NCI-H748 treated with DMSO at 0.1 percent for 48 hours (cell line): Measurements from ENCODE around the gene SEMA3F.

ENCODE experiments used
- DNase-seq: peaks from one replicate; lab custom pipeline; 2025; lab: John Stamatoyannopoulos, UW

SEMA3F gene

DNA sequence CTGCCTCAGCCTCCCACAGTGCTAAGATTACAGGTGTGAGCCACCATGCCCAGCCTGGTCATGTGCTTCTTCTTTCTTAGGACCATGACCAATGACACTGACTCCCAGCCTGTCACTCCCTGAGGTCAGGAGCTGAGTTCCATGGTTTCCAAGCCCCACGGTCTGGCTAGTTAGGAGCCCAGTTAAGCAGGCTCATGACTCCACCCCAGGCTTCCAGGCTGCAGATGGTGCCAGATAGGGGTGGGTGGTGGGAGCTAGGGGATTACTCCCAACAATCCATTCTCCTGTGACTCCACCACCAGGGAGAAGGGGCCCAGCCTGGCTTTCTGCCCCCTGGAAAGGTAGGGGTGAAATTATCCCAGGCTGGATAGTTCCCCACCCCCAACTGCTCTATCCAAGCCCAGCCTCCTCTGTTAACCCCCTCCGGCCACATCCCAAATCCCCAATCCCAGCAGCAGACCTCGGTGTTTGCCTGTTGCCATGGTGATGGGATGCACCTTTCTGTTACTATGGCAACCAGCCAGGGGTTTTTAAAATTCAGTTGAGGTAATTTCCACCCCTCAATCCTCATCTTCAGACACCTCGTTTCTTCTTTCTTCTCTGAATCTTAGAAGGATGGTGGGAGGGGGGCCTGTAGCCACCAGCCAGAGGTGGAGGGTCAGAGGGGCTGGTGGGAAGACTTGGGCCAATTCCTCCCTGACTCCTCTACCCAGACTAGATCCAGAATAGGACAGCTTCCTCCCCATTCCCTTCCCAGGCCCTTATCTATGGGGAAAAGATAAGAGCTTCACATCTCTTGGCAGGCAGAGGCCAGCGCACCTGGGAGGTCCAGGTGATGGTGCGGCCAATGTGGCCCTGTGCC is 22.5 kb upstream of the SEMA3F start:
- DNase-seq = no peak

DNA sequence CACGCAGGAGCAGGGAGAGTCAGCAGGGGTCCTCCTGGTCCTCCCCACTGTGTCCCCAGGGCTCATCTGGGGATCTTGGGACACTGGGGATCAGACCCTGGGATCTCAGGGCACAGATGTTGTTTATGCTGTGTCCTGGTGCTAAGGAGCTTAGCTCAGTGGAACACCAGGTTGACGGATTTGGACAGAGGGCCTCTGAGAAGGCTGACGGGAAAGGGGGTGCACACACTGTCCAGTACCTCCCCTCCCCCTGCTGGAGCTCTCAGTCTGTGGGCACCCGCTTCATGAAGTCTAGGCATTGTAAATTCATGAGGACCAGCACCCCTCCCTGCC is 21.9 kb upstream of the SEMA3F start:
- DNase-seq = no peak

DNA sequence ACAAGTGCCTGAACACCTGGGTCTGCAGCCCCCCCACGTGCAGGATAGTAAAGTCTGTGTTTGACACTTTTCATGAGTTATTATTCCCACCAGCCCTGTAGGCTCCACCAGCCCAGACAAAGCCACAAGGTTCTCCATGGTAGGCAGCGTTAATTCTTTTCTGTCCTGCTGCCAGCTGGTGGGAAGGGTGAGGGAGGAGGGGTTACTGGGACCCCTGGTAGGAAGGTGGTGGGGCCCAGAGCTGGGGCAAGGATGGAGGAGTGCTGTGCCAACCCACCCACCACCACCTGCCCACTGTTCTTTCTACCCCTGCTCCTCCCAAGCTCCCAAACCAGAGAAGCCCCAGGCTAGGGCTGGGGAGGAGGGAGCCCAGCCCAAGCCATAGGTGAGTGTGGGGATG is 20.8 kb upstream of the SEMA3F start:
- no peak for DNase-seq

DNA sequence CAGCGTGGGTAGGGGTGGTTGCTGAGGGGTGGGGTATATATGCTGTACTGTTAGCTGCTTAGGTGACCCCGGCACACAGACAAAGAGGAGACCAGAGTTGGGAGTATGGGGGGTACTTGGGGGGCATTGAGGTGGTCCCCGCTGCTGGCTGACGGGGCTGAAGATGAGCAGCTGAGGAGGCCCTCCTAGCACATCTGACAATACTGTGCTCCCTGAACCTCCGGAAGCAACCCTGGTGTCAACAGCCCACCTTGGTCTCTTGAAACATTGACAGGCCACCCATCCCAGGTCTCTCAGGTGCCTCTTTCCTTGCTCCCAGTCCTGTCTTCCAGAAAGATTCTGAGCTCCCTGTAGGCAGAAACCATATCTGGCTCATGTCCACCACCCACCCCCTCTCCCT is 19.2 kb upstream of the SEMA3F start:
- no peak for DNase-seq

DNA sequence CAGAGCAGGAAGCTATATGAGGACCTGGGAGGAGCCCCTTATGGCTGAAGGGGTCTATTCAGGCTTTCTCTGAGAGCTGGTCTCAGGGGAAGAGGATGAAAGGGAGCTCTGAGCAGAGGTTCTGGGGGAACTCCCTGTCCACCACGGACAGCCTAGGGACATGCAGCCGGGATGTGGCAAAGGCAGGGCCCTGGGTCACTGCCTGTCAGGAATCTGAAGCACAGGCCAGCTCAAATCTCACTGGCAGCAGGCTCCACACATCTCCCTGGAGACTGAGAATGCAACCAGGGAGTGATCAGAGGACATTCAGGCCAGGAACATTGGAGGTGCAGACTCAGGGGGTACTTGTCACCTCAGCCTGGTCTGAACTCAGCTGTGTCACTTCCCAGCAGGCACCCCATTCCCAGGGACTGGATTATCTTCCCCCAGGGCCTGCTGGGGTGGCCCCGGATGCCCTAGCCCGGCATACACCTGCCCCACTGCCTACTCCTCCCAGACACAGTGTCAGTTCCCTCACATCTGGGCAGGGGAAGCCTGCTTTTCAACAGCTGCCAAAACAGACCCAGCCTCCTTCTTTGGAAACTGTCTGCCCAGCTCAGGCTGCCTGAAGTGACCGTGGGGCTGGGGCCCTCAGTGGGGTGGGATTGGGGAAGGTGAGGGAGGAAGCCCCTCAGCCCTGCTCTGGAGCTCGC is 18.3 kb upstream of the SEMA3F start:
- DNase-seq = no peak

DNA sequence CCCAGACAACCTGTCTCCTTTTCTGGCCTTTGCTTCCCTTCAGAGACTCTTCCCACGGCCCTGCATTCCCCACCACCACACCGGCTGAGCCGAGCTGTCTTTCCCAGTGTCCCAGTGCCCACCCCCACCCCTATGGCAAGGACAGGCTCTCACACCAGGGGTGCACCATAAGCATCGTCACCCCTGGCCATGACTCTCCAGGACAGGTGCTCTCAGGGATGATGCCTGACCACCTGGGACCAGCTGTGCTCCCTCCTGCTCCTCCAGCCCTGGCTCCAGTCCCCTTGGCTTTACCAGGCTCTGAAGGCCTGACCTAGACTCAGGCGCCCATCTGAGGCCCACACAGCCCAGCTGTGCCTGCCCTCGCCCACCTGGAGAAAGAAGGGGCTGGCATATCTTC is 17.6 kb upstream of the SEMA3F start:
- DNase-seq = no peak

DNA sequence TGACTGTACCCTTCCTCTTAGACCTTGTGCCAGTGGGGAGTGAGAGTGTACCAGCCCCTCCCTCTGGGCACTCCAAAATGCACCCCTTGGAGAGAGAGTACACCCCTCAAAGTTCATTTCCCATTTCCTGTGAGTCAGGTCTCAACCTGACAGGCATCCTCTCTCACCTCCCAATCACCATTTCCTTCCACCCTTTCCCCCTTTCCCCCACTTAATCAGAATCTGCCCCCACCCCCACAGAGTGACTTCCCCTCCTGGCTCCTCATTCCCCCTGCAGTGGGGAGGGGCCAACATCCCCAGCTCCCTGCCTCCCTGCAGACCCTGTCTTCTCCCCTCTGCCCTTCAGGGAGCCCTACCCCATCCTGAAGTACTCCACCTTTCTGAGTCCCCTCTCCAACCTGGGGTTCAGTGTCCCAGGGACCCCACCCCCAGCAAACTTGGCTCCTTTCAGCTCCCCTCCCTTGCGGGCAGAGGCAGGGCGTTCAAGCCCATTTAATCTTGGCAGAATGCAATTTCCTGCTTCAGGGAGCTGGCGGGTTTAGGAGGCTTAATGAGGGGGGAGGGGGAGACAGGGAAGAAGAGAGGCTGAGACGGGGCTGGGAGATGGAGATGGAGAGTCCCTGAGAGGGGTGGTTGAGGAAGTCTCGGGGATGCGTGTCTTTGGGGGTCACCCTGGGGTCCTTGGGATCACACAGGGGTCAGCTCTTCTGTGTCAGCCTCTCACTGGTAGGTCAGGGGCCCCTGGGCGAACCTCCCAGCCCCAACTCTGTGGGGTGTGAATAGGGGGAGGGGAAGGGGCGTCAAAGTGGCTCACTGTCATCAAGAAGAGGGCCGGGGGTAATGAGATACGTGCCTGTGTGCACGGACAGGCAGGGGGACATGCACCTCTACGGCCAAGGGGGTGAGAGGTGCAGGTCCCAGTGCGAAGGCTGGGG is 16.6 kb upstream of the SEMA3F start:
- no peak for DNase-seq

DNA sequence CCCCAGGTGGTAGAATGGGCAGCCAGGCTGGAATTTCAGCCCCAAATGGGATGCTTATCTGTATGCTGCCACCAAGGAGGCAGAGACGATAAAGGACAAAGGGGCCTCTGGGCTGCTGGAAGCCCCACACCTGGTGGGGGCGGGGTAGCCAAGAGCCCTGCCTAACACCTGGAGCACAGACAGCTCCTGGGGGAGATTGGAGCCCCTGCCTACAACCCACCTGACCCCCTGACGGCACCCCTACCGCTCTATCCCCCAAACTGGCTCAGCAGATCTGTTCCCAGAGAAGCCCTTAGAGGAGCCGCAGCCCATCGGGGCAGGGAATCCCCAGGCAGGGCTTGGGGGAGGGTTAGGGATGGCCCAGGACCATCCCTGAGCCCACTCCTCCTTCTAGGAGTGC is 15.8 kb upstream of the SEMA3F start:
- DNase-seq = no peak

DNA sequence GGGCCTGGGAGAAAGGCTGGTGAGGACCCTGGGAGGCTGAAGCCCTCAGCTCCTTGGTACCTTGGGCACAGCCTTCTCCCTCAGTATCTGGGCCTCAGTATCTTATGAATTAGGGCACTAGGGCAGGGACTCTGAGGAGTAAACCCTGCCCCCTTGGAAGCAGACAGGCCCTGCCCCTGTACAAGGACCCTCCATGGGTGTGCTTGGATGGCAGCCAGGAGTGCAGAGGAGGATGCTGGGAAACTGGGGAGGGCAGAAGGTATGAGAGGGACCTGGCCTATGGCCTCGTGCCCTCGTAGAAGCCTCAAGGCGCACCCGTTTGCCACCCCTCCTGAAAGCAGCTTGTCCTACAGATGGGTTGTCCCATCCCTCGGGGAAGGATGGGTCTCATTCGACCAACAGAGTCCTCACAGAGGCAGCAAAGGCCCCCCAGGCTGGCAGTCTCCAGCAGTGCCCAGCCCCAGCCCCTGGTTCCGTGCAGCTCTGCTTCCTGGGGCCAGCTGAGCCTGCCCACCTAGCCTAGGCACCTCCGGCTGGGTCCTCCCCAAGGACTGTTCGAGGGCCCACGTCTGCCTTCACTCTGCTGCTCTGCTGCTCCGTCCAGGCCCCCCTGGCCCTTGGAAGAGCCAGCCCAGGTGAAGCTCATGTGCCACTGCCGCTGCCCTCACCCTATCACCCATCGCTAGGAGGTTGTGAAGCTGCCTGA is 15.3 kb upstream of the SEMA3F start:
- DNase-seq = no peak

DNA sequence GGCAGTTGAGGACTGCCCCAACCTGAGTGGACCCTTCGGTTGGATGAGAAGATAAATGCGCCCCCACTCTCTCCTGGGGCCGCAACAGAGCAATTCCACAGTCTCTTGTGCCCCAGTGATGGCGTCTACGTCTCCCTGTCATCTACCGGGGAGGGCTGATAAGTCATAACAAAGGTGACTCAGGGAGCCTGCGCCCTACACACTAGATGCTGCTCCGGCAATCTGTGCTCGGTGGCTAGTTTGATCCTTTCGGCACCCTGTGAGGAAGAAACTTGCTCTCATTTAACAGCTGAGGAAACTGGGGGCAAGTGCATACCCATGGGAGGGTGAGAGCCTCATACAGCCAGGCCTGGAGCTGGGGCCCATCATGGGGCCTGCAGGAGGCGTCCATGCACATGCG is 14.1 kb upstream of the SEMA3F start:
- no peak for DNase-seq

DNA sequence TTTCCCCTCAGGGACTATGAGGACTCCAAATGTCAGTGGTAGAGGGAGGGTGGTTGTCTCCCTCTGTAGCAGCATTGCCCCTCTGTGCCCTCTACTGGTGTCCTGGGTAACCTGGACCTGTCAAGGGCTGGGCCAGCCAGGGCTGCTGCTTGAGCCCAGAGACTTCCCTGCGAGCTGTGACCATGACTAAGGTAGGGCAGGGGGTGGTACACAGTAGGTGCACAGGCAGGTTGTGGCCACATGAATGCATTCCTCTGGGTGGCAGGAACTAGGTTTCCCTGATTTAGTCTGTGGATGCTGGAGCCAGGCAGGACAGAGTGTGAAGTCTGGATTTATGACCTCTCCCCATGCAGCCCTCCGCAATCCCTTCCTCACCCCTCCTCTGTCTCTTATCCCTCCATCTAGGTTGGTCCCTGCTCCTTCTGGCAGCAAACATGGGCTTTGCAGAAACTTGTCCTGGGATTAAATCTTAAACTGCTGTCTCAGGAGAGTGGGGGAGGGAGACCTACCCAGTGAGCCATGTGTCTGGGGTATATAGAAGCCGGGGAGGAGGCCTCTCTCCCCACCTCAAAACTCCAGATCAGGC is 8.7 kb upstream of the SEMA3F start:
- no peak for DNase-seq

DNA sequence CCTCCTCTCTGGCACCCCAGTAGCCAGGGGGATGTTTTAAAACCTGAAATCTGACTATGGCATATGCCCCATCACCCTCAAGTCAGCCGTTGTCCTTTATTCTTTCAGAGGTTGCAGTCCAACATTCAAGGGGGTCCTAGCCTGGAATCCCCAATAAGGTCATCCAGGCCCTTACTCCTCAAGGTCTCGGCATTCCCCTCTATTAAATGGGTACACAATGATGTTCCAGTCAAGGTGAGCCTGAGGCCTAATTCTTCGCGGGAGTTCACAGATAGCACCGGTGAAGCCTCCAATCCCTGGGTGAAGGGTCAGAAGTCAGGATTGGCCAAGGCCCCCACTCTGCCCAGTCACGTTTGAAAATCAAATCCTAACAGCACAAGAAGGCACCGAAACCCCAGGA is 8.1 kb upstream of the SEMA3F start:
- DNase-seq = no peak

DNA sequence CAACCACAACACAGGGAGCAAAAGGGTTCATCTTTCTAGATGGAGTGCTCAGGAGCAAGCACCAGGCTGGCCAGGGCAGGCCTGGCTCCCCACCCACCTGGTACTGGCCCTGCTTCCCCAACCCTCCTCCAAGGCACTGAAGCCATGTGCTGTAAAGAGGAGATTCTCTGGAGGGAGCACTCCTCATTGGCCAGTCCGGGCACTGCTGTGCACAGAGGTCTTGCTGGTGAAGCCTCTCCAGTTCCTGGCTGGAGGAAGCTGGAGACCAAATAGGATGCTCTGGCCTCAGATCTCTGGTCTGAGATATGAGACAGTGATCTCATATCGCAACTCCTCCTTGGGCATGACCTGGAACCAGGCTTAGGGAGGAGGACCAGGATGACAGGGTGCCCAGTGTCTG is 7.7 kb upstream of the SEMA3F start:
- DNase-seq = no peak

DNA sequence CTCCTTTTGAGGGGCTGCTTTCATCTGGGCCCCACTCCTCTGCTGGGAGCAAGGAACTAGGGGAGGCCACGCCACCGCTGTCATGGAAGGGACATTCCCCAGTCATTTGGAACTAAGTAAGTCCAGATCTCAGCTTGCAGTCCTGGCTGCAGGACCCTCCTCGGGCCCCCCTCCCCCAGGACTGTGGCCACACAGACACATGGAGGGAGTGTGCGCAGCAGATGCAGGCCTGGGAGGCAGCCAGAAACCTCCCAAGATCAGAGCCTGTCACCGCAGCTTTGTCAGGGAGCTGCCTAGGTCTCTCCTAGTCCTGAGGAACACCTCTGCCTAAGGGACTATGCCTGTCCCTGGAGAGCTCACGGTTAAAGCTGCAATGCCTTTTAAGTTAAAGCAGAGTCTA is 7.3 kb upstream of the SEMA3F start:
- no peak for DNase-seq

DNA sequence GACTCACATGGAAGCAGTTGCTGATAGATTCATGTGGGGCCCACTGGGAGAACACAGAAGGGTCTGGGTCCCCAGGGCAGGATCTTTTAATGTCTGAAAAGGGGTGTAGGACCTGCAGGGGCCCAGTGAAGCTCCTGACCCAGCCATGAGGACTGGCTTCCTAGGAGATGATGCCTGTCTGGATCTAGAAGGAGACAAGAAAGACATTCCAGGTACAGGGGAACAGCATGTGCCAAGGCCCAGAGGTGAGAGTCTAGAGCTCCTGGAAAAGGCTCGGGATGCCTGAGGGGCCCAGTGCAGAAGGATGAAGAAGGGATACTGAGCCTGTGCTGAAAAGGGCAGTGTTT is 4.7 kb upstream of the SEMA3F start:
- DNase-seq = no peak

DNA sequence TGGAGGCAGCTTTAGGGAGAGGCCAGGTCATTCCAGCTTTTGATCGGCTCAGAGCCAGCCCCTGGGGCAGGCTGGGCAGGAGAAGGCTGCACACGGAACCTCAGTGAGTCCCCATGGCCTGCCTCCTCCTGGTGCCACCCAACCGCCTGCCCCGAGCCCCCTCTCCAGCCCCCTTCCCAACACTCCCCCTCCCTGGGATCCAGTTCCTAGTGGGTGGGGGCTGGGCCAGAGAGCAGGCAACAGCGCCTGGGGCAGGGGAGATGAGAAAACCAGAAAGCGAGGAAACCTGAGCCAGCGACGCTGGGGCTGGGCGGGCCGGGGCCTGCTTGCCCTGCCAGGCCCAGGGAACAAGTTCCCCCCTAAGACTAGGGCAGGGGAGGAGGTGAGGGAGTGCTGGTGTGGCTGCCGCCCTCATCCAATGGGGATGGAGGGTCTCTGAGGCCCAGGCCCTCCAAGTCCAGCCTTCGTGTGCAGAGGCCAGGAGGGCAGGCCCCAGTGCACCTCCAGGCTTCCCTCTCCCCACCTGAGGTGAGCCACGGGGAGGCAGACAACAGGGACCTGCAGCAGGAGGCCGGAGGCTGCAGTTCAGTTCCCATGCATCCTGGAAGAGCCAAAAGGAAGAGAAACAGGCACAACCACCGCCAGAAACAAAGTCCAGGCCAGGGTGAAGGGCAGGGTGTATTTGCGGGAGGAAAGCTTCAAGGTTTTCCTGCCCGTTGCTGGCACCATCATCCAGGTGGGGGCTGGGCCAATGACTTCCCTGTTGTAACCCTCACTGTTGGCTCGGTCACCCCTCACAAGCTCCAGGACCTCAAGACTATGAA is 4.0 kb upstream of the SEMA3F start:
- DNase-seq = no peak

DNA sequence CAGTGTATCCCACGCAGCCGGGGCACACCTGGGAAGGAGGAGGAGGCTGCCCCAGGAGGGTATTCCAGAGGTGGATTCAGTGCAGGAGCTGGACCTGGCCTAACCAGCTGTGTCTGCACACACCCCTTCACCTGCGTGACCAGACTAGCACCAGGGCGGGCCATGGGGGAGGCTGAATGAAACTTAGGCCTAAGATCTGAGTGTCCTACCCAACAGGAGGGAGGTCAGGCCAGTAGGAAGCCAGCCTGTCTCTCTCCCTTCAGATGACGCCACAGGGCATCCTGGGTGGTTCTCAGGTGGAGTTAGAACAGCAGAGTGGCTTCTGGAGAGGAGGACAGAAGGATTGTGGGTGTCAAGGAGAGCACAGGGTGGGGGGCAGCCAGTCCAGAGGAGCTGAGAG is 3.4 kb upstream of the SEMA3F start:
- DNase-seq = no peak

DNA sequence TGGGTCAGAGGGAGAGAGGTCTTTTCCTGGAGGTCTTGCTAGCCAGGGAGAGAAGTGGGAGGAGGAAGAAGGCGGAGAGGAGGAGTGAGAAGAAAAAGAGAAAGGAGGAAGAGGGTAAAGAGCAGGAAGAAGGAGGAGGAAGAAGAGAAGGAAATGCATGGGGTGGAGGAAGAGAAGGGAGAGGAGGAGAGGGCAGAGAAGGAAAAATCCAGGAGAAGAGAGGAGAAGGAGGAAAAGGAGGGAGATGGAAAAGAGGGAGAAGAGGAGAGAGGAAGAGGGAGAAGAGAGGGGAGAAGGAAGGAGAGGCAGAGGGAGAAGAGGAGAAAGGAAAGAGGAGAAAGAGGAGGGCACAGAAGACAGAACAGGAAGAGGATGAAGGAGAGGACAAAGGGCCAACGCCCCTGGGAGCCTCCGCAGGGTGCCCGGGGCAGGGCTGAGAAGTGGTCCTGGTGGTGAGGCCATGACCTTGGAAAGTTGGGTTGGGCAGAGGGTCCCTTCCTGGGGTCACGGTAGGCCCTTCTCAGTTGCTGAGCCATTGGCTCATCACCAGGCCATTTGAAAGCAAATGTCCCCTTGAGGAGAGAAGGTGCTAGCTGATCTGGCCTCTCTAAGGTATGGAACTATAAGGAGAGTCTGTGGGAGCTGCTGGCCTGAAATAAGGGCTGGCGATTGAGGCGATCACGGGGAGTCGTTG is 1.2 kb upstream of the SEMA3F start:
- no peak for DNase-seq

DNA sequence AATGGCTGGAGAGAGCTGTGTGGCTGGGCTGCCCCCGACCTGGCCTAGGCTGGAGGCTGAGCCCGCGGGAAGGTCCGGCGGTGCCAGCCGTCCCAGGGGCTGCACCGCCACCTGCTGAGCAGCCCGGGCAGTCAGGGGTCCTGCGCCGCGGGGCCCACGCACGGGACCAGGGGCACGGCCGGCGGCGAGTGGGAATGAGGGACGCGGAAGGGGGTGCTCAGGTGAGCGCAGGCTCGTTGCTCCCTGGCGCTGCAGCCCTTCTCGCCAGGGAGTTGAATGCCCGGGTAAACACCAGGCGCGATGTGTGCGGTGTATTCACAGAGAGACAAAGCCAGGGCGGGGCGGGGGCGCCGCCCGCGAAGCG is 666 bp upstream of the SEMA3F start:
- no peak for DNase-seq

DNA sequence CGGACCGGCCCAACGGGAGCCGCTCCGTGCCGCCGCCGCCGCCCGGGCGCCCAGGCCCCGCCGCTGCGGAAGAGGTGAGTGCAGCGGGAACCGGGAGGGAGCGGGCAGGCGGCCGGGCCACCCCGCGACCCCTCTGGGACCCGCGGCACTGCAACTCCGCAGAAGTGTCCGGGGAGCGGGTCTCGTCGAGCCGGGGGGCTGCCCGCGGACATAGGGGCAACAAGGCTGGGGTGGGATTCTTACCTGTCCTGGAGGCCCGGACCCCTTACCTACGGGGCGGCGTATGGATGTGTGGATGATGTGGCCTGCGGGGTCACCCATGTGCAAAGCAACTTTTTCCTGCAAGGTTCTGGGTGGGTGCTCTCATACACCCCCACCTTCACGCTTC is 361 bp downstream of the SEMA3F start:
- DNase-seq = no peak
